ENCODE measurements around the gene TSPAN1.

Gene TSPAN1

GRCh38 chr1:46172321-46172720 is 2.6 kb upstream of the TSPAN1 start:
- no peak overlapping the region for H3K4ac ChIP-seq (ENCODE audit: low read depth, low read length)
- no peak overlapping the region for H3K18ac ChIP-seq (ENCODE audit: low read length)
- H2BK5ac ChIP-seq (ENCODE audit: low read length): no peak overlapping the region
- WGBS (ENCODE audit: extremely low coverage, insufficient coverage, low lambda C conversion rate): no CpG with 5 or more reads among the region's 4 CpGs
- H3K23ac ChIP-seq (ENCODE audit: low read length): no peak overlapping the region
- peaks cover 13% of the 10 kb centered on the region for H3K4me1 ChIP-seq (ENCODE audit: control insufficient read depth, low read depth, low read length)
- no peak overlapping the region for H2AK5ac ChIP-seq (ENCODE audit: low read length)
- no peak overlapping the region for H4K8ac ChIP-seq (ENCODE audit: low read depth, low read length)
- H3K4me2 ChIP-seq (ENCODE audit: low read length): no peak overlapping the region
- no peaks in the 10 kb centered on the region for H3K27me3 ChIP-seq (ENCODE audit: insufficient read depth, low read length, poor library complexity)
- no peak overlapping the region for H4K5ac ChIP-seq (ENCODE audit: low read length)
- H3K79me2 ChIP-seq (ENCODE audit: control insufficient read depth, insufficient read depth, low read length): no peaks in the 10 kb centered on the region
- H3K4me3 ChIP-seq (ENCODE audit: low read length): no peak overlapping the region
- DNase-seq: no peak
- H3K36me3 ChIP-seq (ENCODE audit: control insufficient read depth, insufficient read depth, low read length): no peaks in the 10 kb centered on the region
- no peaks in the 10 kb centered on the region for H3K79me1 ChIP-seq (ENCODE audit: low read length)
- H2BK120ac ChIP-seq (ENCODE audit: low read depth, low read length): no peak overlapping the region
- no peak overlapping the region for H3K27ac ChIP-seq (ENCODE audit: low read depth, low read length)
- no peak overlapping the region for H3K56ac ChIP-seq (ENCODE audit: low read length)
- no peak overlapping the region for H2BK15ac ChIP-seq (replicated peaks; ENCODE audit: low read depth)
- H3K9ac ChIP-seq (ENCODE audit: low read length): no peak overlapping the region

DNA sequence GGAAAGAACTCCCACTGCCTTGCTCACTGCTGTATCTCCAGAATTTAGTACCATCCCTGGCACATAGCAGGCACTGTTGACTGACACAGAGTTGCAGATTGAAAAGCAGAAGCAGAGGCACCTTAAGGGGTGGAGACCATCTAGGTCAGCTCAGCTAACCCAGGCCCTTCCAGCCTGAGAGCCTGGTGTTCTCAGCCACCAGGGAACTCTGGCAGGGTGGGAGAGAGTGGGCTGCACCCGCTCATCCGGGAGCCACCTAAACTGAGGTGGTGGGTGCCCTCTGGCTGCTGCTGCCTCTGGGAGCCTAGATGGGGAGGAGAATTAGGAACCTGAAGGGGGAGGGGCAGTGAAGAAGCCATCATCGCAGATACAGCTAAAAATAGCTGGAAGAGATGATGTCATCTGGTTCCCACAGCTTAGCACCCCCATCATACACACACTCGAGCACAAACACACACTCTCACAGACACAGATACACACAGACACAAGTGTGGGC is 1.5 kb upstream of the TSPAN1 start:
- Histone ChIP-seq H2BK15ac (replicated peaks; ENCODE audit: low read depth) (no peak overlapping the region), H3K4ac (ENCODE audit: low read depth, low read length) (no peak overlapping the region), H3K9ac (ENCODE audit: low read length) (no peak overlapping the region), H3K79me2 (ENCODE audit: control insufficient read depth, insufficient read depth, low read length) (no peaks in the 10 kb centered on the region), H3K4me3 (ENCODE audit: low read length) (no peak overlapping the region), H4K5ac (ENCODE audit: low read length) (no peak overlapping the region), H3K27ac (ENCODE audit: low read depth, low read length) (no peak overlapping the region), H2BK120ac (ENCODE audit: low read depth, low read length) (no peak overlapping the region), H3K18ac (ENCODE audit: low read length) (no peak overlapping the region), H2AK5ac (ENCODE audit: low read length) (no peak overlapping the region), H3K4me1 (ENCODE audit: control insufficient read depth, low read depth, low read length) (peaks cover 13% of the 10 kb centered on the region), H3K79me1 (ENCODE audit: low read length) (no peaks in the 10 kb centered on the region), H3K36me3 (ENCODE audit: control insufficient read depth, insufficient read depth, low read length) (no peaks in the 10 kb centered on the region), H4K8ac (ENCODE audit: low read depth, low read length) (no peak overlapping the region), H3K27me3 (ENCODE audit: insufficient read depth, low read length, poor library complexity) (no peaks in the 10 kb centered on the region), H3K56ac (ENCODE audit: low read length) (peak overlapping the region; percentile 19), H3K4me2 (ENCODE audit: low read length) (no peak overlapping the region), H3K23ac (ENCODE audit: low read length) (no peak overlapping the region), H2BK5ac (ENCODE audit: low read length) (no peak overlapping the region)
- WGBS (ENCODE audit: extremely low coverage, insufficient coverage, low lambda C conversion rate): no CpG with 5 or more reads among the region's 4 CpGs
- peak; percentile 75 for DNase-seq

- Histone ChIP-seq H3K79me1 (ENCODE audit: low read length) (no peaks in the 10 kb centered on the region), H3K4ac (ENCODE audit: low read depth, low read length) (no peak overlapping the region), H3K27ac (ENCODE audit: low read depth, low read length) (no peak overlapping the region), H3K79me2 (ENCODE audit: control insufficient read depth, insufficient read depth, low read length) (no peaks in the 10 kb centered on the region), H2BK15ac (replicated peaks; ENCODE audit: low read depth) (no peak overlapping the region), H2AK5ac (ENCODE audit: low read length) (no peak overlapping the region), H3K9ac (ENCODE audit: low read length) (no peak overlapping the region), H3K4me2 (ENCODE audit: low read length) (no peak overlapping the region), H3K4me1 (ENCODE audit: control insufficient read depth, low read depth, low read length) (peaks cover 13% of the 10 kb centered on the region), H4K8ac (ENCODE audit: low read depth, low read length) (no peak overlapping the region), H2BK120ac (ENCODE audit: low read depth, low read length) (no peak overlapping the region), H3K27me3 (ENCODE audit: insufficient read depth, low read length, poor library complexity) (no peaks in the 10 kb centered on the region), H3K23ac (ENCODE audit: low read length) (no peak overlapping the region), H4K5ac (ENCODE audit: low read length) (no peak overlapping the region), H3K36me3 (ENCODE audit: control insufficient read depth, insufficient read depth, low read length) (no peaks in the 10 kb centered on the region), H3K4me3 (ENCODE audit: low read length) (no peak overlapping the region), H3K18ac (ENCODE audit: low read length) (peak overlapping the region; percentile 9), H2BK5ac (ENCODE audit: low read length) (no peak overlapping the region), H3K56ac (ENCODE audit: low read length) (no peak overlapping the region)
- no CpG with 5 or more reads among the region's 3 CpGs for WGBS (ENCODE audit: extremely low coverage, insufficient coverage, low lambda C conversion rate)
- DNase-seq: peak; percentile 49
Measured at GRCh38 chr1:46175243-46175642, 356 bp downstream of the TSPAN1 start.

DNA sequence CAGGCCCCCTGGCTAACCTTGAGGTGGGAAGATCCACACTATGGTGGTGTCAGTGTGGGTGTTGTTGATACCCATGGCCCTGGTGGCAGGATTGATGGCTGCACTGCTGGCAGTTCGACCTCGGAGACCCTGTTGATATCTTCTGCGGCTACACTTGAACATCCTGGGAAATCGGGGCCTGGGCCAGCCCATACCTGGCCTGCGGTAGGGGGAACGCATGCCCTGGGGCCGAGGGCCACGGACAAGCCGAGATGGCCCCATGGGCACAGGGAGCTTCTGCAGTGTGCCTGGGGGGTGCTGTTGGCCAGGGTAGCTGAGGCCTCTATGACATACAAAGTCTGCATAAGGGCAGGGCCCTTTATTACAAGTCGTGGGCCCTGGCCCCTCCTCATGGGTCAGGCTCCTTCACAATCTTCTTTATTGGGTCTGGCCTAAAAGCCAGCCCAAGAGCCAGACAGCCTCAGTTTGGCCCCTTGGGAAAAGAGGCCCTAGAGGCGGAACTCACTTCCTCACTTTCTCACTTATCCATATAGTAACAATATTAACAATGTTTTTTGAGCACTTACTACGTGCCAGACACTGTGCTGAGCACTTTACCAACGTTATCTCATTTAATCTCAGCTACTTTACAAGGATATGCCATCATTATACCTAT is 1.5 kb downstream of the TSPAN1 start, which contains the start of gene P3R3URF:
Gene P3R3URF, minus strand, starts transcription at position 278 of the 655 bp plus-strand sequence. Its CDS starts 17 bp downstream, at position 261.
- Histone ChIP-seq H4K8ac (ENCODE audit: low read depth, low read length) (no peak within 1 kb of the TSS), H3K4me3 (ENCODE audit: low read length) (no peak within 1 kb of the TSS), H2BK15ac (replicated peaks; ENCODE audit: low read depth) (no peak within 1 kb of the TSS), H3K27ac (ENCODE audit: low read depth, low read length) (no peak within 1 kb of the TSS), H3K36me3 (ENCODE audit: control insufficient read depth, insufficient read depth, low read length) (no peaks in the 10 kb centered on the region), H3K4me1 (ENCODE audit: control insufficient read depth, low read depth, low read length) (peaks cover 13% of the 10 kb centered on the region), H2BK5ac (ENCODE audit: low read length) (no peak within 1 kb of the TSS), H4K5ac (ENCODE audit: low read length) (no peak within 1 kb of the TSS), H2BK120ac (ENCODE audit: low read depth, low read length) (no peak within 1 kb of the TSS), H3K4me2 (ENCODE audit: low read length) (no peak within 1 kb of the TSS), H3K56ac (ENCODE audit: low read length) (no peak within 1 kb of the TSS), H2AK5ac (ENCODE audit: low read length) (no peak within 1 kb of the TSS), H3K9ac (ENCODE audit: low read length) (no peak within 1 kb of the TSS), H3K4ac (ENCODE audit: low read depth, low read length) (no peak within 1 kb of the TSS), H3K18ac (ENCODE audit: low read length) (peak within 1 kb of the TSS; percentile 9), H3K79me2 (ENCODE audit: control insufficient read depth, insufficient read depth, low read length) (no peaks in the 10 kb centered on the region), H3K79me1 (ENCODE audit: low read length) (no peaks in the 10 kb centered on the region), H3K27me3 (ENCODE audit: insufficient read depth, low read length, poor library complexity) (no peaks in the 10 kb centered on the region), H3K23ac (ENCODE audit: low read length) (no peak within 1 kb of the TSS)
- DNase-seq: no peak
- WGBS (ENCODE audit: extremely low coverage, insufficient coverage, low lambda C conversion rate): no CpG with 5 or more reads among the region's 13 CpGs

DNA sequence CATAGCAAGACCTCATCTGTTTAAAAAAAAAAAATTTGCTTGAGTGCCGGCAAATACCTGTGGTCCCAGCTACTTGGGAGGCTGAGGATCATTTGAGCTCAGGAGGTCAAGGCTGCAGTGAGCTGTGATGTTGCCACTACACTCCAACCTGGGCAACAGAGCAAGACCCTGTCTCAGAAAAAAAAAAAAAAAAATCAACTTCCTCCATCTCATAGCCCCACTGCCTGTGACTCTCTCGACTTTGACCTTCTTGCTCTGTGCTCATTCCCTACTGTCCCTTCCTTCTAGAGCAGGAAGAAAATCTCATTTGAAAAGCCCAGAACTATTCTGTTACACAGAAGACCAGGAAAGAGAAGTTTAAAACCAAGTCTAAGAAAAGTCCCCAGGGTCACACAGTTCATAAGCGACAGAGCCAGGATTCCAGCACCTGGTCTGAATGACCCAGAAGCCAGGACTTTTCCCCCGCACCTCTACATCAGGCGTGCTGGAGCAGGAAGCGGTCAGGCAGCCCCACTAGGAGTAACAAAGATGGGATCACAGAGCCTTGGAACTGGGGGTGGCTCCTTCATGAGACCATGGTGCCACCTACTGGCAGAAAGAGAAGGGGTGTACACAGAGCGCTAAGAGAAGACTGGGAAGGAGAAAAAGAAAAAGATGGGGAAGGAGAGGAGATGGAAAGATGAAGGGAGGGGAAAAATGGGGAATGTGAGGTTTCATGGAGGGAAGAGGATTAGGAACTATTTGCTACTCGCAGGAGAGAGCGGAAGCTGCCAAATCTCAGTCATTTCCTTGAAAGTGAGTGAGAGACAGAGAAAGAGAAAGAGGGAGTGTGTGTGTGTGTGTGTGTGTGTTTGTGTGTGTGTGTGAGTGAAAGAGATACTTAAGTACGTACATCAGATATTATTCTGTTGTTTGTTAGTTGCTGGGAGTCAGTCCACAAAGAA is 4.5 kb downstream of the TSPAN1 start:
- no peaks in the 10 kb centered on the region for H3K79me1 ChIP-seq (ENCODE audit: low read length)
- no peak overlapping the region for H4K5ac ChIP-seq (ENCODE audit: low read length)
- H3K4me3 ChIP-seq (ENCODE audit: low read length): no peak overlapping the region
- H3K27ac ChIP-seq (ENCODE audit: low read depth, low read length): no peak overlapping the region
- no peak overlapping the region for H3K56ac ChIP-seq (ENCODE audit: low read length)
- no peak overlapping the region for H2BK15ac ChIP-seq (replicated peaks; ENCODE audit: low read depth)
- H3K36me3 ChIP-seq (ENCODE audit: control insufficient read depth, insufficient read depth, low read length): no peaks in the 10 kb centered on the region
- H2BK5ac ChIP-seq (ENCODE audit: low read length): no peak overlapping the region
- no peak overlapping the region for H4K8ac ChIP-seq (ENCODE audit: low read depth, low read length)
- H3K4me2 ChIP-seq (ENCODE audit: low read length): no peak overlapping the region
- WGBS (ENCODE audit: extremely low coverage, insufficient coverage, low lambda C conversion rate): 100% methylated on average over 1 of the region's 10 CpGs
- no peak overlapping the region for H2AK5ac ChIP-seq (ENCODE audit: low read length)
- H3K9ac ChIP-seq (ENCODE audit: low read length): no peak overlapping the region
- H3K79me2 ChIP-seq (ENCODE audit: control insufficient read depth, insufficient read depth, low read length): no peaks in the 10 kb centered on the region
- DNase-seq: peak; percentile 92
- peaks cover 7% of the 10 kb centered on the region for H3K4me1 ChIP-seq (ENCODE audit: control insufficient read depth, low read depth, low read length)
- no peaks in the 10 kb centered on the region for H3K27me3 ChIP-seq (ENCODE audit: insufficient read depth, low read length, poor library complexity)
- H2BK120ac ChIP-seq (ENCODE audit: low read depth, low read length): no peak overlapping the region
- H3K18ac ChIP-seq (ENCODE audit: low read length): no peak overlapping the region
- no peak overlapping the region for H3K23ac ChIP-seq (ENCODE audit: low read length)
- no peak overlapping the region for H3K4ac ChIP-seq (ENCODE audit: low read depth, low read length)
